OCI-LY7 (cell line): ENCODE results near the gene MMP11. TPM values are rescaled to one million over a fixed set of nuclear protein-coding genes. Genes with fewer than 3 reads are reported as not detected.

Experiments used
- BruUV-seq: library from RNA; stranded (reverse); fragments of 400-500 nt; replicated peaks from 2 replicates; lab custom pipeline; 2021; lab: Mats Ljungman, UMichigan
- CTCF ChIA-PET: fragments of 300-600 bp; sonication (Branson Sonifier 250); formaldehyde crosslinking; loops from one replicate; lab custom pipeline; 2022; ENCODE audit warnings: antibody characterized with exemption; ENCODE audit not compliant: unreplicated experiment; lab: Charles Lee
- POLR2A ChIA-PET: fragments of 300-600 bp; sonication (Branson Sonifier 250); formaldehyde crosslinking; loops from one replicate; lab custom pipeline; 2022; ENCODE audit warnings: antibody characterized with exemption; lab: Charles Lee
- DNase-seq: peaks from one replicate; pipeline ENCODE4 v3.0.0-alpha.2; 2015; ENCODE audit warnings: low spot score
- H2AFZ ChIP-seq: fragments of 200-600 bp; sonication (generic), shearing (Covaris generic); 2 replicates; pipeline ENCODE4 v1.6.1; 2014; ENCODE audit warnings: mild to moderate bottlenecking, antibody characterized with exemption, low read length, moderate library complexity
- H3K27ac ChIP-seq: fragments of 200-600 bp; sonication (generic); 2 replicates; pipeline ENCODE4 v1.5.1; 2014; ENCODE audit warnings: mixed run types, low read depth, mild to moderate bottlenecking, moderate library complexity, low read length, inconsistent platforms; ENCODE audit not compliant: poor library complexity, severe bottlenecking
- H3K36me3 ChIP-seq: fragments of 200-600 bp; sonication (generic); 2 replicates; pipeline ENCODE4 v1.6.1; 2014; ENCODE audit warnings: mild to moderate bottlenecking, antibody characterized with exemption, low read length, moderate library complexity, mixed read lengths; ENCODE audit not compliant: insufficient read depth
- H3K4me1 ChIP-seq: fragments of 200-600 bp; sonication (generic); 2 replicates; pipeline ENCODE4 v1.5.1; 2014; ENCODE audit warnings: mild to moderate bottlenecking, low read length; ENCODE audit not compliant: insufficient read depth, poor library complexity, severe bottlenecking
- H3K4me2 ChIP-seq: fragments of 200-600 bp; sonication (generic); 2 replicates; pipeline ENCODE4 v1.6.1; 2014; ENCODE audit warnings: mild to moderate bottlenecking, low read length
- H3K4me3 ChIP-seq: fragments of 200-600 bp; sonication (generic); 2 replicates; pipeline ENCODE4 v1.5.1; 2014; ENCODE audit warnings: mild to moderate bottlenecking, low read depth, low read length; ENCODE audit not compliant: poor library complexity, severe bottlenecking
- H3K79me2 ChIP-seq: fragments of 200-600 bp; sonication (generic); 2 replicates; pipeline ENCODE4 v1.6.1; 2016; ENCODE audit warnings: low read depth, mild to moderate bottlenecking, low read length, moderate library complexity, mixed read lengths; ENCODE audit not compliant: insufficient read depth
- H3K9me2 ChIP-seq: fragments of 200-600 bp; sonication (generic); 2 replicates; pipeline ENCODE4 v1.6.1; 2016; ENCODE audit warnings: mild to moderate bottlenecking, low read length, mixed read lengths; ENCODE audit not compliant: insufficient read depth
- H3K9me3 ChIP-seq: fragments of 200-600 bp; sonication (generic); 2 replicates; pipeline ENCODE4 v1.6.1; 2014; ENCODE audit warnings: mild to moderate bottlenecking, mixed run types, low read length, mixed read lengths
- H4K20me1 ChIP-seq: fragments of 200-600 bp; sonication (generic); 2 replicates; pipeline ENCODE4 v1.6.1; 2014; ENCODE audit warnings: mild to moderate bottlenecking, antibody characterized with exemption, low read length, moderate library complexity, mixed read lengths; ENCODE audit not compliant: insufficient read depth
- CTCF ChIP-seq: fragments of 200-600 bp; sonication (generic); conservative IDR thresholded peaks from 2 replicates; pipeline ENCODE4 v1.5.1; 2014; ENCODE audit warnings: mild to moderate bottlenecking, antibody characterized with exemption, low read length, moderate library complexity, mixed read lengths
- EZH2phosphoT487 ChIP-seq: fragments of 200-600 bp; sonication (generic); IDR thresholded peaks from 2 replicates; pipeline ENCODE4 v1.6.1; 2018; ENCODE audit warnings: low read depth, borderline replicate concordance, mild to moderate bottlenecking, mixed run types, antibody characterized with exemption, low read length, moderate library complexity, mixed read lengths
- intact Hi-C: fragments of 100-400 bp; cut with micrococcal nuclease; formaldehyde crosslinking; loops from one replicate; pipeline ENCODE4 v1.10.0; 2022; ENCODE audit not compliant: unreplicated experiment
- total RNA-seq, 2 experiments: library from RNA; depleted of rRNA in 1 of 2; stranded (reverse); fragments of >200 nt in 1 of 2; shearing (Covaris generic) in 1 of 2; gene quantifications; 2 replicates each; pipeline ENCODE4 v1.2.3, GENCODE V29; 2014 to 2022

Gene MMP11
- total RNA-seq, 2 experiments from 2014 or later = 9.2 to 12.9 TPM

- BruUV-seq = no TSS peak
- intact Hi-C loops = no loop called here
- no peaks in the 10 kb centered on the region for H3K9me2 ChIP-seq
- H3K4me2 ChIP-seq = no peak overlapping the region
- TF ChIP-seq EZH2phosphoT487 = no peak
- no peak for TF ChIP-seq CTCF
- peaks cover 12% of the 10 kb centered on the region for H3K4me1 ChIP-seq
- H3K9me3 ChIP-seq = no peaks in the 10 kb centered on the region
- CTCF ChIA-PET = interaction anchor here (0.5 to 0.6 kb wide), 2 partner anchors 15 to 80 kb away, joined by 3 read pairs; partner anchors contain the start of genes C22orf15 and SLC2A11
- no peak for DNase-seq
- H2AFZ ChIP-seq = no peak overlapping the region
- H3K36me3 ChIP-seq = no peaks in the 10 kb centered on the region
- no peak overlapping the region for H3K4me3 ChIP-seq
- no peaks in the 10 kb centered on the region for H4K20me1 ChIP-seq
- no peaks in the 10 kb centered on the region for H3K79me2 ChIP-seq
- no peak overlapping the region for H3K27ac ChIP-seq
- POLR2A ChIA-PET = interaction anchor here (0.6 kb wide), 1 partner anchor 79 kb away, joined by 3 read pairs; the partner anchor contains the start of gene SLC2A11
Measured at GRCh38 chr22:23777776-23778576, 5.3 kb downstream of the MMP11 start.

GRCh38 chr22:23778577-23778900 is 5.9 kb downstream of the MMP11 start:
- no peak for DNase-seq
- Histone ChIP-seq H4K20me1 (no peaks in the 10 kb centered on the region), H3K36me3 (no peaks in the 10 kb centered on the region), H3K4me3 (no peak overlapping the region), H3K79me2 (no peaks in the 10 kb centered on the region), H2AFZ (no peak overlapping the region), H3K27ac (no peak overlapping the region), H3K9me2 (no peaks in the 10 kb centered on the region), H3K4me1 (peaks cover 7% of the 10 kb centered on the region), H3K4me2 (no peak overlapping the region), H3K9me3 (no peaks in the 10 kb centered on the region)
- intact Hi-C loops = no loop called here
- no TSS peak for BruUV-seq
- ChIA-PET POLR2A (interaction anchor here (0.6 kb wide), 1 partner anchor 79 kb away, joined by 3 read pairs; the partner anchor contains the start of gene SLC2A11), CTCF (interaction anchor here (0.5 to 0.6 kb wide), 2 partner anchors 16 to 79 kb away, joined by 3 read pairs; partner anchors contain the start of genes C22orf15 and SLC2A11)
- TF ChIP-seq EZH2phosphoT487 (no peak), CTCF (no peak)

GRCh38 chr22:23779083-23779482 is 6.4 kb downstream of the MMP11 start:
- Histone ChIP-seq H3K36me3 (no peaks in the 10 kb centered on the region), H2AFZ (no peak overlapping the region), H3K4me1 (peaks cover 7% of the 10 kb centered on the region), H3K4me3 (no peak overlapping the region), H3K79me2 (no peaks in the 10 kb centered on the region), H3K4me2 (no peak overlapping the region), H4K20me1 (no peaks in the 10 kb centered on the region), H3K9me3 (no peaks in the 10 kb centered on the region), H3K27ac (no peak overlapping the region), H3K9me2 (no peaks in the 10 kb centered on the region)
- BruUV-seq = no TSS peak
- intact Hi-C loops = no loop called here
- ChIA-PET POLR2A (no interaction called here), CTCF (no interaction called here)
- TF ChIP-seq CTCF (no peak), EZH2phosphoT487 (no peak)
- DNase-seq = no peak
